Progenitor cell of endocrine pancreas (in vitro differentiated cells): ENCODE measurements around the gene ZNF107. TPM values are rescaled to one million over a fixed set of nuclear protein-coding genes. Genes with fewer than 3 reads are reported as not detected.

Experiments used
- DNase-seq: peaks from one replicate; pipeline ENCODE4 v3.0.0; 2021; ENCODE audit warnings: low spot score; ENCODE audit not compliant: unreplicated experiment
- H3K27ac Mint-ChIP-seq: 2 replicates; pipeline ENCODE4 v1.8.0; 2021; ENCODE audit warnings: mild to moderate bottlenecking, moderate library complexity, mixed read lengths
- H3K27me3 Mint-ChIP-seq: 2 replicates; pipeline ENCODE4 v1.8.0; 2021; ENCODE audit warnings: mixed read lengths
- H3K36me3 Mint-ChIP-seq: 2 replicates; pipeline ENCODE4 v1.8.0; 2022; ENCODE audit warnings: mixed read lengths; ENCODE audit not compliant: insufficient read depth
- H3K4me1 Mint-ChIP-seq: 2 replicates; pipeline ENCODE4 v1.8.0; 2021; ENCODE audit warnings: low read depth, mixed read lengths
- H3K4me3 Mint-ChIP-seq: 2 replicates; pipeline ENCODE4 v1.8.0; 2021; ENCODE audit warnings: low read depth, mild to moderate bottlenecking, moderate library complexity, mixed read lengths
- H3K9me3 Mint-ChIP-seq: 2 replicates; pipeline ENCODE4 v1.8.0; 2021; ENCODE audit warnings: low read depth, mixed read lengths
- total RNA-seq: library from RNA; stranded (reverse); gene quantifications from 2 replicates; pipeline ENCODE4 v1.2.1, GENCODE V29; 2021
- TF ChIP-seq, protein P1 (sequence below): fragments of 200-600 bp; sonication (generic); IDR thresholded peaks from one replicate; pipeline ENCODE4 v1.5.0; 2021; ENCODE audit warnings: antibody characterized with exemption, mild to moderate bottlenecking; ENCODE audit not compliant: unreplicated experiment

The ZNF107 gene
- total RNA-seq, 1 donor from 2014 or later = 16.5 TPM

DNA sequence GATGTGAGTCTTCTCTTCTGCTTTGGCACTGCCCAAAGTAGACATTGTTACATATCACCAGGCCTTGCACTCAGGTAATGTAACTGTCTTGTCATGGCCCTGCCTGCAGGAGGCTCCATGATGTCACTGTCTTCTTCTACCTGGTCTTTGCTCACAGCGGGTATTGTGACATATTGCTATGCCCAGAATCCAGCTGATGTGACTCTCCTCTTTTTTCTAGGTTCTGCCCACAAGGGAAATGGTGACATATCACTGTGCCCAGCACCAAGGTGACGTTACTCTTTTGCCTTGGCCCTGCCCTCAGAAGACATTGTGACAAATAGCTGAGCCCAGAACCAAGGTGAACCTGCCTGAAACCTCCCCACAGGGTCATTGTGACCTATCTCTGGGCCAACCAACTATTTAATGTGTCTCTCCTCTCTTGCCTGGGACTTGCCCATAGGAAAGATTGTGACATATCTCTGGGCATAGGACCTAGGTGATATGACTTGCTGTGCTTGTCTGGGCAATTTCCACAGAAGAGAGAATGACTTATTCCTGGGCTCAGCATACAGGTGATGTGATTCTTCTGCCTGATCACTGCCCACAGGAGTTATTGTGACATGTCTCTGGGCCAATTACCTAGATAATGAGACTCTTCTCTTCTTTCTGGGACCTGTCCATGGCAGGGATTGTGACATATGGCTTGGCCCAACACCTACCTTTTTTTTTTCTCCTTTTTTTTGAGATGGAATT lies 26.5 kb upstream of the ZNF107 start:
- H3K27me3 Mint-ChIP-seq = no peaks in the 10 kb centered on the region
- no peaks in the 10 kb centered on the region for H3K36me3 Mint-ChIP-seq
- H3K9me3 Mint-ChIP-seq = peaks cover 70% of the 10 kb centered on the region
- no peak for DNase-seq
- H3K4me1 Mint-ChIP-seq = no peaks in the 10 kb centered on the region
- TF ChIP-seq, protein P1, sequence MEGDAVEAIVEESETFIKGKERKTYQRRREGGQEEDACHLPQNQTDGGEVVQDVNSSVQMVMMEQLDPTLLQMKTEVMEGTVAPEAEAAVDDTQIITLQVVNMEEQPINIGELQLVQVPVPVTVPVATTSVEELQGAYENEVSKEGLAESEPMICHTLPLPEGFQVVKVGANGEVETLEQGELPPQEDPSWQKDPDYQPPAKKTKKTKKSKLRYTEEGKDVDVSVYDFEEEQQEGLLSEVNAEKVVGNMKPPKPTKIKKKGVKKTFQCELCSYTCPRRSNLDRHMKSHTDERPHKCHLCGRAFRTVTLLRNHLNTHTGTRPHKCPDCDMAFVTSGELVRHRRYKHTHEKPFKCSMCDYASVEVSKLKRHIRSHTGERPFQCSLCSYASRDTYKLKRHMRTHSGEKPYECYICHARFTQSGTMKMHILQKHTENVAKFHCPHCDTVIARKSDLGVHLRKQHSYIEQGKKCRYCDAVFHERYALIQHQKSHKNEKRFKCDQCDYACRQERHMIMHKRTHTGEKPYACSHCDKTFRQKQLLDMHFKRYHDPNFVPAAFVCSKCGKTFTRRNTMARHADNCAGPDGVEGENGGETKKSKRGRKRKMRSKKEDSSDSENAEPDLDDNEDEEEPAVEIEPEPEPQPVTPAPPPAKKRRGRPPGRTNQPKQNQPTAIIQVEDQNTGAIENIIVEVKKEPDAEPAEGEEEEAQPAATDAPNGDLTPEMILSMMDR = no peak
- no peak overlapping the region for H3K27ac Mint-ChIP-seq
- H3K4me3 Mint-ChIP-seq = no peak overlapping the region

GRCh38 chr7:64640504-64640903 lies 25.4 kb upstream of the ZNF107 start:
- Mint-ChIP-seq H3K27me3 (no peaks in the 10 kb centered on the region), H3K4me3 (no peak overlapping the region), H3K4me1 (no peaks in the 10 kb centered on the region), H3K9me3 (peaks cover 69% of the 10 kb centered on the region), H3K27ac (no peak overlapping the region), H3K36me3 (no peaks in the 10 kb centered on the region)
- no peak for DNase-seq
- TF ChIP-seq, protein P1 = no peak

DNA sequence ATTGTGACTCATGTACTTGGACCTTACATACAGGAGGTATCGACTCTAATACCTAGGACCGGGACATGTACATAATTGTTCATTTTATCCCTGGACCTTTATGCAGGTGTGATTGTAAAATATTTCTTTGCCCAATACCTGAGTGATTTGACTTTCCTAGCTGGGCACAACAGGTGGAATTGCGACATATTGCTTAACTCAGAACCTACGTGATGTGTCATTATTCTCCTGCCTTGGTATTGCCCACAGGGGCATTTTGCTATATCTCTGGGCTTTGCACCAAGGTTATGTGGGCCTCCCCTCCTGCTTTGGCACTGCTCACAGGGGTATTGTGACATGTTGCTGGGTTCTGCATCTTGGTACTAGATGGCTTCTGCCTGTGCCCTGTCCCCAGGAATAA lies 23.9 kb upstream of the ZNF107 start:
- TF ChIP-seq, protein P1 = no peak
- Mint-ChIP-seq H3K27me3 (no peaks in the 10 kb centered on the region), H3K4me1 (no peaks in the 10 kb centered on the region), H3K27ac (no peak overlapping the region), H3K4me3 (no peak overlapping the region), H3K9me3 (peaks cover 56% of the 10 kb centered on the region), H3K36me3 (no peaks in the 10 kb centered on the region)
- no peak for DNase-seq

DNA sequence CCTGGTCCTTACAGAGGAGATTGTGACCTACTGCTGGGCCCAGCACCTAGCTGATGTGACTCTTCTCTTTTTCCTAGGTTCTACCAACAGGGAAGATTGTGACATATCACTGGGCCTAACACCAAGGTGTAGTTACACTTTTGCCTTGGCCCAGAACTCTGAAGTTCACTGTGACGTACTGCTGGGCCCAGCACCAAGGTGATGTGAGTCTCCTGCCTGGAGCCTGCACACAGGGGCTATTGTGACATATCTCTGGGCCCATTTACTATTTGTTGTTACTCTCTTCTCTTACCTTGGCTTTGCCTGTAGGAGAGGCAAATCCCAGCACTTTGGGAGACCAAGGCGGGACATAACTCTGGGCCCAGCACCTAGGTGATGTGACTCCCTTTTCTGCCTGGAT lies 23.1 kb upstream of the ZNF107 start:
- no peak for DNase-seq
- H3K4me3 Mint-ChIP-seq = no peak overlapping the region
- no peaks in the 10 kb centered on the region for H3K27me3 Mint-ChIP-seq
- TF ChIP-seq, protein P1 = no peak
- no peaks in the 10 kb centered on the region for H3K36me3 Mint-ChIP-seq
- no peaks in the 10 kb centered on the region for H3K4me1 Mint-ChIP-seq
- no peak overlapping the region for H3K27ac Mint-ChIP-seq
- peaks cover 48% of the 10 kb centered on the region for H3K9me3 Mint-ChIP-seq

GRCh38 chr7:64643566-64643965 lies 22.4 kb upstream of the ZNF107 start:
- Mint-ChIP-seq H3K36me3 (no peaks in the 10 kb centered on the region), H3K4me3 (no peak overlapping the region), H3K9me3 (peaks cover 44% of the 10 kb centered on the region), H3K27me3 (no peaks in the 10 kb centered on the region), H3K4me1 (no peaks in the 10 kb centered on the region), H3K27ac (no peak overlapping the region)
- DNase-seq = no peak
- TF ChIP-seq, protein P1 = no peak
